SH-SY5Y (cell line): Measurements from ENCODE around the gene SLC7A10.
A peak's percentile ranks its signal among the peaks of the same experiment; 100 is the strongest.

ENCODE experiments used
- GATA2 ChIP-seq: IDR thresholded peaks from 2 replicates; pipeline ENCODE4 v1.6.1; 2011; ENCODE audit warnings: mild to moderate bottlenecking, low read depth, low read length
- GATA3 ChIP-seq: IDR thresholded peaks from 2 replicates; pipeline ENCODE4 v1.6.1; 2011; ENCODE audit warnings: low read depth, mild to moderate bottlenecking, low read length, moderate library complexity

Gene SLC7A10

DNA sequence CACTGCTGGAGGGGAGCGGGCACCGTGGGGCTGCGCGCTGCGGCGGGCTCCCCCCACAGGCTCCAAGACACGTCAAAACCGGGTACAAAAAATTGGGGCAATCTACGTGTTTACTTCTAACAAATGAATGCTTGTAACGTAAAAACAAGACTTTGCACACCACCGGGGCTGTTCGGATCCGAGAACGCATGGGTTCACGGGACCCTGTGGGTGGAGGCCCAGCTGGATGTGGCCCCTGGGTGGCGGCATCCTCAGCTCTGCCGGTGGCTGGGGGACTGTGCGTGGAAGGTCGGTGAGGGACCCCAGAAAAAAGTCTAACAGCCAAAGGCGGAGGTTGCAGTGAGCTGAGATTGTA, 10.3 kb upstream of the SLC7A10 start:
- no peak for TF ChIP-seq GATA3
- TF ChIP-seq GATA2: no peak

DNA sequence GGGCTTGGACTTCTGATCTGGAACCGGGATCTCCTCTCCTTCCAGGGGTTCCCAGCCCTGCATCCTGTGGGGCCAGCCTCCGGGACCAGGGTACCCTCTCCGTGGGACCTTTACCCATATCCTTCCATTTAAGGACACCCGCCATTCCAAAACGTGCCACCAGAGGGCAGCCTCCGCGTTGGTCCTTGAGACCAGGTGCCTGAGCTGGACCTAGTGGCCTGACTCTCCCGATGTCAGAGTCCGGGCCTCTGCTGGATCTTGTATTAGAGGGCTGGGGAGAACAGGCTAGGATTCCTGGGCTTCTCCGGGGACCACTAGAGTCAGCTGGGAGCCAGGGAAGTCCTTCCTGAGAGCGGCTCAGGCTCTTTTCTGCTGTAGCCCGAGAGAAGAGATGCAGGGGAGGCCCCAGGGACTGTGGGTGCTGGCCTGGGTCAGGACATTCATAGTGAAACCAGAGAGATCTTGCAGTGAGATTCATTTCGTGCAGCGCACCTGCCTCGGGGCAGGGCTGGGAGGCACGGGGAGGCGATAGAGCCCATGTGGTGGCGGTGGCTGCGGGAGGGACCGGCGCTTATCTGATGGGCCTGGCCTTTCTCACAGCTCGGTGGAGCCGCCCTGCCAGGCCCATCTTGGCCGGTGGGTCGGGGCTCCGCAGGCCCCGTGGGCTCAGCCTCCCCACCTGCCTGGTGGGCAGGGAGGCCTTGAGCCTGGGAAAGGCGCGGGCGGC, 9.8 kb upstream of the SLC7A10 start:
- peak; percentile 48; the same call in 1 of the 2 replicates for TF ChIP-seq GATA2
- no peak for TF ChIP-seq GATA3

DNA sequence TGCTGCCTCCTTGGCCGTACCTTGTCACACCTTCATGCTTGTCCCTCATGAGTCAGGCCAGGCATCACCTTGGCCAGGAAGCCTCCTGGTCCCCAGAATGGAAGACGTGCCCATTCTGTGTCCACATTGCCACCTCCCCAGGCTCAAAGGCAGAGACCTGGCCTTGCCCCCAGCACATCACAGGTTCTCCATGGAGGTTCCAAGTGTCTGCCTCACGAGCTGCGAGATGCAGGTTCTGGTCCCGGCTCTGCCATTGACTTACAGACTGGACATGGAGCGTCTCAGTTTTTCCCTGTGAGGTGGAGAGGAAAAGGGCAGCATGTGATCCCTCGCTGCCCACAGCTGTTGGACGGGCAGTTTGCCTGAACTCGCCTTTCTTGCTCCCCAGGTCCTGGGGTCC, 9.1 kb upstream of the SLC7A10 start:
- TF ChIP-seq GATA2 (no peak), GATA3 (no peak)

DNA sequence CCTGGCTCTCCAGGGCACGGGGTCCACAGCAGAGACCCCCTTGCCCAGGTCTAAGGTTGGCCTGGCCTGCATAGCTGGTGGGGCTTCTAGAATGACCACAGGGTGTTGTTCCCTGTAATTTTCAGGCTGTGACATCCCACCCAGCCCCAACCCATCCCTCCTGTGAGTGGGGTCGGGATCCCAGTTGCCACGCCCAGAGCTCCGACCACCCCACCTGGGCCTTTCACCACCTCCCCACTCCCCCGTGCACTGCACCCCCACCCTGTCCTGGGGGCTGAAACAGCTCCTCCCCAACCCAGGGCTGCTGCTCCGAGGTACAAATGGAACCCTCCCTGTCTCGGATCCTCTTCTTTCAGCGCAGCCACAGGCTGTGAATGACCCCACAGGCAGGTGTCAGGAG, 8.4 kb upstream of the SLC7A10 start:
- no peak for TF ChIP-seq GATA3
- no peak for TF ChIP-seq GATA2

DNA sequence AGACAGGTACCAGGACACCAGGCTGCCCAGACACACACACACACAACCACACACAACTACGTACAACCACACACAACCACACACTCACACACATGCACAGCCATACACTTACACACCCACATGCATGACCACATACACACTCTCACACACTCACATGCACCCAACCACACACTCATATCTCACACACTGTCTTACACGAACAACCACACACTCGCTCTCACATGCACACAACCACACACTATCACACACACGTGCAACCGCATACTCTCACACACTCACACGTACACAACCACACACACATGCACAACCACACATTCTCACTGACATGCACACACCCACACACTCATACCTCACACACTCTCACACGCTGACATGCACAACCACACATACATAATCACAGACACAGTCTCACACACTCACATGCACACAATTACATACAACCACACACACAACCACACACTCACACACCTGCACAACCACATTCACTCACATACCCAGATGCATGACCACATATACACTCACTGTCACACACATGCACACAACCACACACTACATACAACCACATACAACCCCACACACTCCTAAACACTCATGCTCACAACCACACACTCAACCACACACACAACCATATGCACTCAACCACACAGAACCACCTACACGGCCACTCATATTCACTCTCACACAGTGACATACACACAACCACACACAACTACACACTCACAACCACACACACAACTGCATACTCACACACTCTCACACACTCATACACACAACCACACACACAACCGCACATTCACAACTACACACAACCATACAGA, 7.6 kb upstream of the SLC7A10 start:
- no peak for TF ChIP-seq GATA3
- TF ChIP-seq GATA2: no peak

DNA sequence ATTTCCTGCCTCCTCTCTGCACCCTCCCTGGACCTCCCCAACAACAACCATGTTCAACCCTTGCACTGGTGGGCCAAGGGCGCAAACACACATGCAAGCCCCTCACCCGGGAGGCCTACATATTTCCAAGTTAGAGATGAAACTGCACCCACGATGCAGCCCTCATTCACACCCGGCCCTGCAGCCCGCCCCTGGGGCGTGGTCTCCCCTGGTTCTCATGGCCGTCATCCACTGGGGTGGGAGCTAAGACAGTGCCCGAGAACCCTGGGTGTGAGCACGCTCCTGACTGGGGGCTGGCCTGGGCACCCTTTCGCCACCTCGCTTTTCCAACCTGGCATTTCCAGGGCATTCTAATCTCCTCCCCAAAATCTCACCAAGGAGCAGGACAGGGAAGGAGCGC, 7.0 kb upstream of the SLC7A10 start:
- TF ChIP-seq GATA3: no peak
- no peak for TF ChIP-seq GATA2

DNA sequence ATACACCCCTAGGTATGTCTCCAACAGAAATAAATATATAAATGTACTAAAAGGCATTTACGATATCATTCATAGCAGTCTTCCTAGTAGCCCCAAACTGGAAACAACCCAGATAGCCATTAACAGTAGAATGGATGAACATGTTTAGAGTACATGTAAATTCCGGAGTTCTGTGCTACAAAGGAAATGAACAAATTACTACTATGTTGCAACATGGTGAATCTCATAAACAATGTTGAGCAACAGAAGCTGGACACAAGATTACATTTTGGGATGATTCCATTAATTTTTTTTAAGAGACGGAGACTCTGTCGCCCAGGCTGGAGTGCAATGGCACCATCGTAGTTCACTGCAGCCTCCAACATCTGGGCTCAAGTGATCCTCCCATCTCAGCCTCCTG, 5.9 kb upstream of the SLC7A10 start:
- TF ChIP-seq GATA2 (no peak), GATA3 (no peak)

DNA sequence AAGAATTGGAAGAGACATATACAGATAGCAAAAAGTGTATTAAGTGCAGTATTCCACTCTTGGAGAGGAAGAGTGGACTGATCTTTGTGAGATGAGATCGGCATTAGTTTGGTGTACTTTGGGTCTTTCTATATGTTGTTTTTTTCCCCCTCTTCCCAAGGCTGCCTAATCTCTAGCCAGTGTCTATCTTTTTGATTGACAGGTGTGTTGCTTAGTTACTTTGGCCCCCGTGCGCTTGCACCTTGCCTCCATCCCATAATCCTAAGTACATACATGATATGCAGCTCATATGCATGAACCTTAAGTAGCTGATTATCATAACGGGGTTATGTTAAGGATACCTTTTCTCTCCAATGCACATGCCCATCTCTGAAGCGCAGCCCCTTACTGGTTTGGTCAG, 4.3 kb upstream of the SLC7A10 start:
- TF ChIP-seq GATA3 (no peak), GATA2 (no peak)

DNA sequence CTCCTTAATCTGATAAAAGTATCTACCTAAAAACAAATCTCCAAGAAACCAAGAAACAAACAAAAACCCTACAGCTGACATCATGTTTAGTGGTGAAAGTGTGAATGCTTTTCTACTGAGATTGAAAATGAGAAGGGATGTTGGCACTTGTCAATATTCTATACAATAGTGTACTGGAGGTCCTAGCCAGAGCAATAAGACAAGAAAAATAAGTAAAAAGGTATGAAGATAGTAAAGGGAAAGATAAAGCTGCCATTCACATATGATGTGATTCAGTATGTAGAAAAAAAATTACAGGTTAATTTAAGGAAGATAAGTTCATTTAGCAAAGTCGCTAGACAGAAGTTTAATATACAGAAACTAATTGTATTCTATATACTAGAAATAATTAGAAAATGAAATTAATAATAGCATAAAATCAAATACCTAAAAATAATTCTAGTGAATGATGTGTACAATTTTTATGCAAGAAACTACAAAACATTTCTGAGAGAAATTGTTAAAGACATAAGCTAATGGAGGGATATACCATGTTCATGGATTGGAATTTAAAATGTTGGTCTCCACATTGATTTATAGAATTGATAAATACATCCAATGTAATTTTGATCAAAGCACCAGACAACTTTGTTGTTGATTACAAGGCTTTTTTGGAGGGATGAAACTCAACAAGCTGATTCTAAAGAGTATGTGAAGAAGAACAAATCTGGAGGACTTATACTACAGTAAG, 2.4 kb upstream of the SLC7A10 start:
- TF ChIP-seq GATA2 (no peak), GATA3 (no peak)

DNA sequence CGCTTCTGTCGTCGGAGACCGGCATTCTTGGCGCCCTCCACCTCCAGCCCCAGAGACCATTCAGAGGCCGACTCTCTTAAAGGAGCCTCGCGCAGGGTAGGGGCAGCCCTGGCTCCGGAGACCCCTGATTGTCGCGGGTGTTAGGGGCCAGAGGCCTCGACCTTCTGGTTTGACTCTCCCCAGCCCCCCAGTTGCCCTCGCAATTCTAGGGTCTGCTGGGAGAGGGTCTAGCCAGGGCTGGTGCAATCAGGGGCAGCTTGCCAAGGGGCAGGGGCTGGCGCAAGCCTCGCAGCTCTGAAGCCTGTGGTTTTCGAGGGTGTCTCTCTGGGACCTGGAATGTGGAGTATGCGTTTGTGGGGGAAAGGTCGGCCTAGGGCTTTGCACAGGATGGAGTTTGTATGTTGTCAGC, 1.6 kb upstream of the SLC7A10 start:
- TF ChIP-seq GATA2 (no peak), GATA3 (no peak)

DNA sequence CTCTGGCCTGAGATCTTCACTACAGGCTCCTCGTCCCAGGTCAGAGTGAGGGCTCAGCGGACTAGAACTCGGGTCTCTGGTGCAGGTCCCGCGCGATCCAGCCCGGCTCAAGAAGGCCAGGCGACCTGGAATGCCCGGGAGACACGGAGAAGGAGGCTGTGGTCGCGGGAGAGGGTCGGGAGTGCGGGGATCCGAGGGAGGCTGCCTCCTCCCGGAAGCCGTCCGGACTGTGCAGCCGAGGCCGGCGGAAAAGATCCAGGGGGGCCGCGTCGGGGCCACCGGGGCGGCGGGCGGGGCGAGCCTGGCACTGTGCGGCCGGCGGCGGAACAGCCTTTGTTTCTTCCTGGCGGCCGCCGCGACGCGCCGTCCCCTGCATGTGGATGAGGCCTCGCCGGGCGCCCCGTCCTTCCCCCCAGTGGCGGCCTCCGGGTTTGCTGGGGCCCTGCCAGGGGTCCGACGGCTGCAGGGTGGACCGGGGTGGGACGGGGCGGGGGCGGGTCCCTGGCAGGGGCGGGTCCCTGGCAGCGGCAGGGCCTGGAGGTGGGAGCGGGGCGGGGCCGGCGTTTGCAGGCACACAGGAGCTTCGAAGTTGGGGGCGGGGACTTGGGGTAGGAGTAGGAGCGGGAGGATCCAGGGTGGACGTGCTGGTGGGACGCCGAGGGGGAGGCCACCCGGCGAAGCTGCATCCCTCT, 1.0 kb upstream of the SLC7A10 start:
- no peak for TF ChIP-seq GATA2
- no peak for TF ChIP-seq GATA3

DNA sequence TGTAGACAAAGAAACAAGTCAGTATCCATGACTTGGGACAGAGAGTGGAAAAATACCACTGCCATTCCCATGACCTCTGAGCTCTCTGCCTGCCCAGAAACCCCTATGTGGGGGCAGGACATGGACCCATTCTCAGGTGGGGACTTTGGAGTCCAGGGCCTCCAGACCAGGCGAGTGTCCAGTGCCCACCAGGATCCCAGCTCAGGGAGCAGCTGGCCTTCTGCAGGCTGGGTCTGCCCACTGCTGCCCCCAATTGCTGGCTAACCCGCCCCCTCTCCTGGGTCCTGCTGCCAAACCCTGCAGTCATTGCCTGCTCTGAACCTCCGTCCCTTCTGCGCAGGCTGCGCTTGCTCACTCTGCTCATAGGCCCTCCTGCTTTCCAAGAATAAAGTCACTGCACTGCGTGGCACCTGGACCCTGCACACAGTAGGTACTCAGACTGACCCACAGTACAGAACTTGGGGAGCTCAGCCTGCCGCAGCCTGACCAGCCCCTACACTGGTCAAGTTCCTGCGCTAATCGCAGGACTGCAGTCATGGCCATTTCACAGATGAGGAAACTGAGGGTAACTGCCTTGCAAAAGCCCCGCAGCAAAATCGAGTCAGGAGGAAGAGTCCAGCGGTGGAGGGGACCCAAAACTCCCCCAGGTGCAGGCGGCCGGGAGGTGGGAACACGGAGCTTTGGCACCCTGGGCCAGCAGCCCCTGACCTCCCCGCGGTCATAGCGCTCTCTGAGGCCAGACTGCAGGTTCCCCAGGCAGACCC, 774 bp downstream of the SLC7A10 start:
- TF ChIP-seq GATA2 (no peak), GATA3 (no peak)

DNA sequence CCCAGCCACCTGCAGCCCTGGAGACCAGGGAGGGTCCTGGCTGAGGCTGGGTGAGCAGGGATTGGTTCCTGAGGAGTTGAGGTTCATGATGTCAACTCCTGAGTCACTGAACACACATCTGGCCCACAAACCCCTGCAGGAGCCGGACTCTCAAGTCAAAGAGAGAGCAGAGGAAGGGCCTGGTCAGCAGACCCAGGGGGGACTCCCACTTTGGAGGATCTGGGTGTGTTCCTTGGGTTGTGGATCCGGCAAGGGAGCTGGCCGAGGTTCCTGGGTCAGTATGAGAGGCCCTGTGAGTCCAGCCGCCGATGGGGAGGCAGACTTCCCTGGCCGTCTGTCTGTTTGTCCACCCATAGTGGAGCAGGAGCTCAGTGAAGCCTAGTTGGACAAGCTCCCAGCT, 4.0 kb downstream of the SLC7A10 start:
- no peak for TF ChIP-seq GATA3
- TF ChIP-seq GATA2: no peak
